GM23338 (cell line): ENCODE results near the gene BDH1. TPM values are rescaled to one million over a fixed set of nuclear protein-coding genes. Genes with fewer than 3 reads are reported as not detected.

Experiments used
- ATAC-seq: fragments of 200-7000 bp; cut with Tn5 transposase; 3 replicates; pipeline ENCODE4 v1.9.1; 2020
- DNase-seq: peaks from one replicate; pipeline ENCODE4 v3.0.0-alpha.2; 2015; ENCODE audit warnings: low spot score
- H2AFZ ChIP-seq: fragments of 200-600 bp; sonication (generic); 2 replicates; pipeline ENCODE4 v1.8.0; 2016; ENCODE audit warnings: antibody characterized with exemption, mild to moderate bottlenecking, moderate library complexity
- H3F3A ChIP-seq: fragments of 200-600 bp; sonication (generic); replicated peaks from 2 replicates; pipeline ENCODE4 v1.8.0; 2017; ENCODE audit warnings: antibody characterized with exemption, mixed run types, low read depth
- H3K27ac ChIP-seq: fragments of 200-600 bp; sonication (generic); 2 replicates; pipeline ENCODE4 v1.6.1; 2016; ENCODE audit warnings: low read depth
- H3K27me3 ChIP-seq: fragments of 200-600 bp; sonication (generic); 2 replicates; pipeline ENCODE4 v1.8.0; 2016; ENCODE audit warnings: mild to moderate bottlenecking, mixed run types, moderate library complexity; ENCODE audit not compliant: insufficient read depth
- H3K36me3 ChIP-seq: fragments of 200-600 bp; sonication (generic); 2 replicates; pipeline ENCODE4 v1.8.0; 2016; ENCODE audit warnings: mild to moderate bottlenecking; ENCODE audit not compliant: insufficient read depth
- H3K4me1 ChIP-seq: fragments of 200-600 bp; sonication (generic); 2 replicates; pipeline ENCODE4 v1.8.0; 2016; ENCODE audit warnings: mild to moderate bottlenecking, moderate library complexity; ENCODE audit not compliant: insufficient read depth
- H3K4me2 ChIP-seq: fragments of 200-600 bp; sonication (generic); 2 replicates; pipeline ENCODE4 v1.7.1; 2017; ENCODE audit warnings: mixed run types
- H3K4me3 ChIP-seq: fragments of 200-600 bp; sonication (generic); 2 replicates; pipeline ENCODE4 v1.6.1; 2016; ENCODE audit warnings: mixed run types
- H3K79me2 ChIP-seq: fragments of 200-600 bp; sonication (generic); replicated peaks from 2 replicates; pipeline ENCODE4 v1.8.0; 2017; ENCODE audit warnings: mild to moderate bottlenecking; ENCODE audit not compliant: insufficient read depth
- H3K9me2 ChIP-seq: fragments of 200-600 bp; sonication (generic); 2 replicates; pipeline ENCODE4 v1.8.0; 2017; ENCODE audit not compliant: insufficient read depth
- H4K20me1 ChIP-seq: fragments of 200-600 bp; sonication (generic); replicated peaks from 2 replicates; pipeline ENCODE4 v1.8.0; 2017; ENCODE audit warnings: mild to moderate bottlenecking; ENCODE audit not compliant: insufficient read depth
- H3K27ac Mint-ChIP-seq: 2 replicates; pipeline ENCODE4 v1.8.0; 2020; ENCODE audit warnings: inconsistent platforms, mild to moderate bottlenecking, moderate library complexity, mixed read lengths
- H3K27me3 Mint-ChIP-seq: 3 replicates; pipeline ENCODE4 v1.8.0; 2022; ENCODE audit warnings: low read depth, mild to moderate bottlenecking, moderate library complexity, mixed read lengths, inconsistent platforms; ENCODE audit not compliant: insufficient read depth, poor library complexity
- H3K36me3 Mint-ChIP-seq: 3 replicates; pipeline ENCODE4 v1.8.0; 2021; ENCODE audit warnings: low read depth, mild to moderate bottlenecking, inconsistent platforms, moderate library complexity, mixed read lengths
- H3K4me1 Mint-ChIP-seq: 3 replicates; pipeline ENCODE4 v1.8.0; 2020; ENCODE audit warnings: mild to moderate bottlenecking, inconsistent platforms, mixed read lengths
- H3K4me3 Mint-ChIP-seq: 3 replicates; pipeline ENCODE4 v1.8.0; 2021; ENCODE audit warnings: moderate library complexity, mild to moderate bottlenecking, inconsistent platforms, mixed read lengths
- H3K9me3 Mint-ChIP-seq: 3 replicates; pipeline ENCODE4 v1.8.0; 2020; ENCODE audit warnings: moderate library complexity, mild to moderate bottlenecking, inconsistent platforms, mixed read lengths
- CREB1 ChIP-seq: fragments of 250-450 bp; sonication (Bioruptor Pico); IDR thresholded peaks from 2 replicates; pipeline ENCODE4 v1.5.0; 2020; ENCODE audit warnings: low read depth, mild to moderate bottlenecking, moderate library complexity
- CTCF ChIP-seq, 2 experiments: fragments of 200-600 bp in 1 of 2; sonication (generic) in 1 of 2; conservative IDR thresholded peaks; 2 replicates each; pipeline versions ENCODE4 v1.5.1 to v1.6.1; 2016 to 2017; ENCODE audit warnings: antibody characterized with exemption in 2 of 2, low read depth in 2 of 2, mild to moderate bottlenecking in 2 of 2, moderate library complexity in 1 of 2
- ETS1 ChIP-seq: IDR thresholded peaks from 2 replicates; pipeline ENCODE4 v1.6.1; 2016; ENCODE audit warnings: antibody characterized with exemption
- EZH2 ChIP-seq: fragments of 200-600 bp; sonication (generic); IDR thresholded peaks from one replicate; pipeline ENCODE4 v1.8.0; 2017; ENCODE audit warnings: antibody characterized with exemption, mild to moderate bottlenecking, low read depth; ENCODE audit not compliant: unreplicated experiment
- EZH2phosphoT487 ChIP-seq: fragments of 200-600 bp; sonication (generic); IDR thresholded peaks from one replicate; pipeline ENCODE4 v1.8.1; 2018; ENCODE audit warnings: antibody characterized with exemption; ENCODE audit not compliant: unreplicated experiment
- JUNB ChIP-seq: IDR thresholded peaks from one replicate; pipeline ENCODE4 v1.6.1; 2016; ENCODE audit warnings: antibody characterized with exemption; ENCODE audit not compliant: unreplicated experiment
- NANOG ChIP-seq: IDR thresholded peaks from 2 replicates; pipeline ENCODE4 v1.6.1; 2016; ENCODE audit warnings: antibody characterized with exemption, borderline replicate concordance
- STAT1 ChIP-seq: IDR thresholded peaks from one replicate; pipeline ENCODE4 v1.6.1; 2016; ENCODE audit warnings: antibody characterized with exemption; ENCODE audit not compliant: unreplicated experiment
- polyA plus RNA-seq: library from polyadenylated mRNA; unstranded; fragments of >200 nt; fragmentation: Nextera tagmentation; extraction: Ambion mirVana; gene quantifications from 2 replicates; pipeline ENCODE4 v1.2.1, GENCODE V29; 2016
- total RNA-seq: library from RNA; depleted of rRNA; stranded (reverse); fragments of >200 nt; shearing (Covaris generic); gene quantifications from 2 replicates; pipeline ENCODE4 v1.2.3, GENCODE V29; 2014
- TF ChIP-seq, protein P1 (sequence below): IDR thresholded peaks from one replicate; pipeline ENCODE4 v1.6.1; 2018; ENCODE audit warnings: antibody characterized with exemption; ENCODE audit not compliant: unreplicated experiment

BDH1 gene
- total and polyA plus RNA-seq, 2 experiments from 2014 or later = 18.1 to 19.3 TPM

- peaks cover 4% of the 10 kb centered on the region; the same call in 1 of the 2 replicates for H3K4me1 ChIP-seq
- no peak overlapping the region for H3K4me2 ChIP-seq
- Mint-ChIP-seq H3K36me3 (peaks cover 8% of the 10 kb centered on the region), H3K27ac (no peak overlapping the region), H3K27me3 (peaks cover 5% of the 10 kb centered on the region), H3K4me3 (no peak overlapping the region), H3K9me3 (peaks cover 15% of the 10 kb centered on the region), H3K4me1 (peaks cover 7% of the 10 kb centered on the region; the same call in 2 of the 3 replicates)
- no peaks in the 10 kb centered on the region for H3K36me3 ChIP-seq
- DNase-seq = no peak
- 0 out of 2 replicates have a peak, but pooled peaks cover 2% of the 10 kb centered on the region for H3K9me2 ChIP-seq
- H3K79me2 ChIP-seq = no peaks in the 10 kb centered on the region
- no peak overlapping the region for H2AFZ ChIP-seq
- no peaks in the 10 kb centered on the region for H3F3A ChIP-seq
- TF ChIP-seq JUNB (no peak), NANOG (no peak), EZH2 (no peak), STAT1 (no peak), CREB1 (CRISPR knock-in tag) (no peak), ETS1 (no peak), CTCF (conservative IDR thresholded peaks at IDR 0.05; ENCODE audit: low read depth in 2 of 2) (no peak)
- H4K20me1 ChIP-seq = no peaks in the 10 kb centered on the region
- H3K27ac ChIP-seq = no peak overlapping the region
- H3K27me3 ChIP-seq = no peaks in the 10 kb centered on the region
- H3K4me3 ChIP-seq = no peak overlapping the region
- ATAC-seq = no peak
Measured at GRCh38 chr3:197495059-197495455, 60.7 kb downstream of the BDH1 start.

GRCh38 chr3:197494366-197495058 lies 61.3 kb downstream of the BDH1 start:
- H3K36me3 ChIP-seq = no peaks in the 10 kb centered on the region
- H3K27me3 ChIP-seq = no peaks in the 10 kb centered on the region
- H3K4me3 ChIP-seq = no peak overlapping the region
- no peaks in the 10 kb centered on the region for H3F3A ChIP-seq
- peaks cover 7% of the 10 kb centered on the region; the same call in 1 of the 2 replicates for H3K4me1 ChIP-seq
- 0 out of 2 replicates have a peak, but pooled peaks cover 2% of the 10 kb centered on the region for H3K9me2 ChIP-seq
- Mint-ChIP-seq H3K27ac (no peak overlapping the region), H3K36me3 (peaks cover 8% of the 10 kb centered on the region), H3K4me3 (no peak overlapping the region), H3K9me3 (peaks cover 14% of the 10 kb centered on the region), H3K4me1 (peaks cover 9% of the 10 kb centered on the region; the same call in 2 of the 3 replicates), H3K27me3 (peaks cover 5% of the 10 kb centered on the region)
- H3K4me2 ChIP-seq = no peak overlapping the region
- no peaks in the 10 kb centered on the region for H3K79me2 ChIP-seq
- no peak overlapping the region for H3K27ac ChIP-seq
- DNase-seq = no peak
- H4K20me1 ChIP-seq = no peaks in the 10 kb centered on the region
- no peak for ATAC-seq
- no peak overlapping the region for H2AFZ ChIP-seq
- TF ChIP-seq NANOG (no peak), EZH2phosphoT487 (no peak)
- TF ChIP-seq, protein P1, sequence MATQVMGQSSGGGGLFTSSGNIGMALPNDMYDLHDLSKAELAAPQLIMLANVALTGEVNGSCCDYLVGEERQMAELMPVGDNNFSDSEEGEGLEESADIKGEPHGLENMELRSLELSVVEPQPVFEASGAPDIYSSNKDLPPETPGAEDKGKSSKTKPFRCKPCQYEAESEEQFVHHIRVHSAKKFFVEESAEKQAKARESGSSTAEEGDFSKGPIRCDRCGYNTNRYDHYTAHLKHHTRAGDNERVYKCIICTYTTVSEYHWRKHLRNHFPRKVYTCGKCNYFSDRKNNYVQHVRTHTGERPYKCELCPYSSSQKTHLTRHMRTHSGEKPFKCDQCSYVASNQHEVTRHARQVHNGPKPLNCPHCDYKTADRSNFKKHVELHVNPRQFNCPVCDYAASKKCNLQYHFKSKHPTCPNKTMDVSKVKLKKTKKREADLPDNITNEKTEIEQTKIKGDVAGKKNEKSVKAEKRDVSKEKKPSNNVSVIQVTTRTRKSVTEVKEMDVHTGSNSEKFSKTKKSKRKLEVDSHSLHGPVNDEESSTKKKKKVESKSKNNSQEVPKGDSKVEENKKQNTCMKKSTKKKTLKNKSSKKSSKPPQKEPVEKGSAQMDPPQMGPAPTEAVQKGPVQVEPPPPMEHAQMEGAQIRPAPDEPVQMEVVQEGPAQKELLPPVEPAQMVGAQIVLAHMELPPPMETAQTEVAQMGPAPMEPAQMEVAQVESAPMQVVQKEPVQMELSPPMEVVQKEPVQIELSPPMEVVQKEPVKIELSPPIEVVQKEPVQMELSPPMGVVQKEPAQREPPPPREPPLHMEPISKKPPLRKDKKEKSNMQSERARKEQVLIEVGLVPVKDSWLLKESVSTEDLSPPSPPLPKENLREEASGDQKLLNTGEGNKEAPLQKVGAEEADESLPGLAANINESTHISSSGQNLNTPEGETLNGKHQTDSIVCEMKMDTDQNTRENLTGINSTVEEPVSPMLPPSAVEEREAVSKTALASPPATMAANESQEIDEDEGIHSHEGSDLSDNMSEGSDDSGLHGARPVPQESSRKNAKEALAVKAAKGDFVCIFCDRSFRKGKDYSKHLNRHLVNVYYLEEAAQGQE = no peak
